K562 (cell line): ENCODE measurements around the gene ADCYAP1R1. TPM values are rescaled to one million over a fixed set of nuclear protein-coding genes. Genes with fewer than 3 reads are reported as not detected.

Experiments
- ATAC-seq: fragments of 200-7000 bp; cut with Tn5 transposase; 3 replicates; pipeline ENCODE4 v1.9.1; 2020; ENCODE audit warnings: moderate library complexity
- BruUV-seq: library from RNA; stranded (reverse); fragments of 400-500 nt; replicated peaks from 2 replicates; lab custom pipeline; 2021; lab: Mats Ljungman, UMichigan
- CTCF ChIA-PET: fragments of 300-600 bp; formaldehyde crosslinking; extraction: SDS; loops from one replicate; lab custom pipeline; 2021; ENCODE audit warnings: low intra/inter-chr PET ratio; lab: Yijun Ruan, JAX
- POLR2A ChIA-PET: fragments of 300-600, 350-650 bp; sonication (Branson Sonifier 250); formaldehyde crosslinking; extraction: SDS; loops from one replicate; lab custom pipeline; 2021; ENCODE audit warnings: antibody characterized with exemption, inconsistent platforms; lab: Yijun Ruan, JAX
- DNase-seq, 4 experiments: peaks; one replicate each; pipeline versions ENCODE4 v3.0.0 to v3.0.0-alpha.2; 2011 to 2018; ENCODE audit warnings: low spot score in 3 of 4, mixed read lengths in 3 of 4; ENCODE audit errors: extremely low read depth in 1 of 4
- FAIRE-seq: peaks from 2 replicates; lab custom pipeline; 2011; peaks lifted over from hg19 to GRCh38; lab: Jason Lieb, UNC
- H2AFZ ChIP-seq: 2 replicates; pipeline ENCODE4 v1.6.0; 2011; ENCODE audit warnings: low read depth, low read length, control low read depth, inconsistent platforms
- H3K27ac ChIP-seq: fragments of 200-600 bp; 3 replicates; pipeline ENCODE4 v1.8.0; 2011; ENCODE audit warnings: low read depth, mild to moderate bottlenecking, control low read depth, inconsistent platforms, low read length, moderate library complexity, mixed read lengths; ENCODE audit errors: extremely low read depth
- H3K27me3 ChIP-seq, 2 experiments: fragments of 300-600 bp in 1 of 2; 2 replicates in 1 of 2; 3 replicates in 1 of 2; pipeline versions ENCODE4 v1.6.0 to v1.8.0; 2011; ENCODE audit warnings: inconsistent platforms in 2 of 2, low read length in 2 of 2, mild to moderate bottlenecking in 1 of 2, mixed read lengths in 1 of 2, moderate library complexity in 1 of 2; ENCODE audit not compliant: control insufficient read depth in 2 of 2, insufficient read depth in 2 of 2
- H3K36me3 ChIP-seq: fragments of 300-600 bp; 3 replicates; pipeline ENCODE4 v1.8.0; 2011; ENCODE audit warnings: mild to moderate bottlenecking, low read length, inconsistent platforms; ENCODE audit not compliant: control insufficient read depth, insufficient read depth
- H3K4me1 ChIP-seq, 2 experiments: fragments of 200-600 bp in 1 of 2; replicated peaks in 1 of 2; 2 replicates in 1 of 2; 3 replicates in 1 of 2; pipeline versions ENCODE4 v1.5.1 to v1.8.0; 2011; ENCODE audit warnings: inconsistent platforms in 2 of 2, low read length in 2 of 2, mild to moderate bottlenecking in 1 of 2, mixed read lengths in 1 of 2, moderate library complexity in 1 of 2; ENCODE audit not compliant: control insufficient read depth in 2 of 2, insufficient read depth in 2 of 2
- H3K4me2 ChIP-seq: 2 replicates; pipeline ENCODE4 v1.6.1; 2011; ENCODE audit warnings: low read length, control low read depth, inconsistent platforms, mixed read lengths; ENCODE audit not compliant: insufficient read depth
- H3K4me3 ChIP-seq: fragments of 200-600 bp; sonication (generic), shearing (Covaris generic); 2 replicates; pipeline ENCODE4 v1.5.1; 2016; ENCODE audit warnings: control low read depth, inconsistent platforms
- H3K79me2 ChIP-seq: fragments of 200-600 bp; 3 replicates; pipeline ENCODE4 v1.8.0; 2011; ENCODE audit warnings: low read length, inconsistent platforms; ENCODE audit not compliant: control insufficient read depth, insufficient read depth
- H3K9ac ChIP-seq, 2 experiments: 2 replicates each; pipeline versions ENCODE4 v1.6.0 to v1.6.1; 2011; ENCODE audit warnings: low read depth in 2 of 2, low read length in 2 of 2, control low read depth in 1 of 2, inconsistent platforms in 1 of 2, mild to moderate bottlenecking in 1 of 2, mixed read lengths in 1 of 2; ENCODE audit not compliant: insufficient read depth in 1 of 2
- H3K9me1 ChIP-seq: one replicate; pipeline ENCODE4 v1.6.0; 2011; ENCODE audit warnings: inconsistent platforms, mild to moderate bottlenecking, low read length, moderate library complexity; ENCODE audit not compliant: control insufficient read depth, insufficient read depth
- H3K9me3 ChIP-seq: replicated peaks from 2 replicates; pipeline ENCODE4 v1.5.1; 2011; ENCODE audit warnings: low read depth, low read length, inconsistent platforms; ENCODE audit not compliant: control insufficient read depth, insufficient read depth
- H4K20me1 ChIP-seq: replicated peaks from 2 replicates; pipeline ENCODE4 v1.6.1; 2011; ENCODE audit warnings: low read length, inconsistent platforms, mixed read lengths; ENCODE audit not compliant: control insufficient read depth, insufficient read depth
- CBX3 ChIP-seq, 2 experiments: IDR thresholded peaks; 1 replicate in 1 of 2; 2 replicates in 1 of 2; pipeline ENCODE4 v1.6.1; 2012; ENCODE audit warnings: inconsistent platforms in 2 of 2, low read length in 2 of 2, borderline replicate concordance in 1 of 2, control low read depth in 1 of 2
- HLTF ChIP-seq: fragments of 450-650 bp; IDR thresholded peaks from 2 replicates; pipeline ENCODE4 v1.6.1; 2016
- HMG20B ChIP-seq: fragments of 250-450 bp; sonication (Bioruptor Pico); IDR thresholded peaks from 2 replicates; pipeline ENCODE4 v1.5.0; 2021; ENCODE audit warnings: mild to moderate bottlenecking
- KLF10 ChIP-seq: fragments of 250-450 bp; sonication (Bioruptor Pico); IDR thresholded peaks from 2 replicates; pipeline ENCODE4 v1.6.1; 2021; ENCODE audit warnings: matching md5 sums
- POLR2B ChIP-seq: fragments of 450-650 bp; IDR thresholded peaks from 2 replicates; pipeline ENCODE4 v1.6.1; 2018; ENCODE audit warnings: low read depth; ENCODE audit not compliant: partially characterized antibody
- SRSF7 ChIP-seq: fragments of 200-400 bp; formaldehyde crosslinking; optimal IDR thresholded peaks from 2 replicates; pipeline ENCODE3; 2017; ENCODE audit warnings: mild to moderate bottlenecking, low read depth, low read length
- ZNF23 ChIP-seq: fragments of 250-450 bp; sonication (Bioruptor Pico); IDR thresholded peaks from 2 replicates; pipeline ENCODE4 v1.4.0; 2020; ENCODE audit warnings: mild to moderate bottlenecking
- ZNF407 ChIP-seq: fragments of 450-650 bp; IDR thresholded peaks from 2 replicates; pipeline ENCODE4 v1.6.1; 2016; ENCODE audit warnings: low read depth
- ZNF592 ChIP-seq: fragments of 450-650 bp; IDR thresholded peaks from 2 replicates; pipeline ENCODE4 v1.6.1; 2017; ENCODE audit warnings: antibody characterized with exemption, mild to moderate bottlenecking
- WGBS: fragments of 100-300 bp; shearing (Covaris generic); methylation state at CpG from one replicate; pipeline ENCODE4 v1.1.6; 2016; ENCODE audit warnings: low coverage, mixed read lengths; ENCODE audit not compliant: insufficient coverage; ENCODE audit errors: missing lambda C conversion rate; 5-methylcytosine and 5-hydroxymethylcytosine counted together
- in situ Hi-C: fragments of 300-500 bp; cut with MboI; formaldehyde crosslinking; loops from 4 replicates; pipeline ENCODE4 v1.15.0; 2018; ENCODE audit warnings: inconsistent platforms, mixed read lengths
- intact Hi-C: fragments of 100-400 bp; cut with micrococcal nuclease; formaldehyde crosslinking; loops from 2 replicates; pipeline ENCODE4 v1.14.2; 2022
- polyA plus RNA-seq, 8 experiments: library from polyadenylated mRNA; depleted of rRNA in 4 of 8; stranded (reverse) in 5 of 8; unstranded in 3 of 8; fragments of >200 nt; fragmentation: Nextera tagmentation in 2 of 8; fragmentation: Illumina TruSeq in 1 of 8; extraction: Ambion mirVana in 2 of 8; extraction: Trizol in 1 of 8; gene quantifications; 2 replicates each; pipeline versions ENCODE4 v1.2.1 to v1.2.3, GENCODE V29; 2011 to 2014; ENCODE audit warnings: inconsistent platforms in 1 of 8, missing spikeins in 1 of 8
- total RNA-seq, 7 experiments: library from RNA; depleted of rRNA in 6 of 7; stranded (reverse); fragments of >200 nt in 6 of 7; fragmentation: Illumina TruSeq in 2 of 7; extraction: Trizol in 2 of 7; gene quantifications; 2 replicates each; pipeline versions ENCODE4 v1.2.1 to v1.2.3, GENCODE V29; 2011 to 2021; ENCODE audit warnings: low replicate concordance in 1 of 7

The ADCYAP1R1 gene
- total and polyA plus RNA-seq, 9 of the 15 experiments (the other 6 are each of a cell fraction or from before 2014, with no cell fraction given) = 0.03 to 0.07 TPM; not detected in 7

- Histone ChIP-seq H3K4me3 (no peak overlapping the region), H2AFZ (no peak overlapping the region), H3K36me3 (no peaks in the 10 kb centered on the region), H3K79me2 (no peaks in the 10 kb centered on the region), H3K9me1 (no peaks in the 10 kb centered on the region), H3K4me1 (no peaks in the 10 kb centered on the region), H4K20me1 (no peaks in the 10 kb centered on the region), H3K27me3 (no peaks in the 10 kb centered on the region), H3K9me3 (no peaks in the 10 kb centered on the region), H3K9ac (no peak overlapping the region), H3K4me2 (no peak overlapping the region), H3K27ac (no peak overlapping the region)
- FAIRE-seq (no peak), ATAC-seq (no peak), DNase-seq (no peak)
- intact Hi-C loops = no loop called here
- ChIA-PET POLR2A (interaction anchor here (1.2 kb wide), 1 partner anchor 9 kb away, joined by 4 read pairs; no protein-coding TSS in a partner anchor), CTCF (no interaction called here)
- BruUV-seq = no TSS peak
- in situ Hi-C loops = no loop called here
- TF ChIP-seq KLF10 (no peak), ZNF407 (no peak), ZNF592 (no peak), HMG20B (CRISPR knock-in tag) (no peak), HLTF (no peak), SRSF7 (no peak), CBX3 (IDR thresholded peaks at IDR 0.05; ENCODE audit: borderline replicate concordance in 1 of 2, low read length in 2 of 2) (no peak), ZNF23 (CRISPR knock-in tag) (no peak), POLR2B (no peak)
- 0% methylated on average over 1 of the region's 1 CpG for WGBS
These were observed 61.6 kb downstream of the ADCYAP1R1 start for GRCh38 chr7:31113660-31114059.
